Breast epithelium (tissue), 3 donors: ENCODE data around the gene TTC9B.

Experiments
- POLR2A ChIP-seq: fragments of 450-650 bp; IDR thresholded peaks from one replicate; pipeline ENCODE4 v1.6.1; 2016; ENCODE audit warnings: antibody characterized with exemption, mild to moderate bottlenecking, moderate library complexity
- POLR2AphosphoS5 ChIP-seq, 3 donors: sonication (generic); formaldehyde crosslinking; IDR thresholded peaks; one replicate each; pipeline ENCODE4 v1.6.1; 2017; ENCODE audit warnings: antibody characterized with exemption in 3 of 3
- TF ChIP-seq, protein P1 (sequence below), 3 donors: fragments of 450-650 bp; IDR thresholded peaks; one replicate each; pipeline ENCODE4 v1.5.1; 2016 to 2017; ENCODE audit warnings: antibody characterized with exemption in 3 of 3, mild to moderate bottlenecking in 3 of 3, moderate library complexity in 3 of 3

DNA sequence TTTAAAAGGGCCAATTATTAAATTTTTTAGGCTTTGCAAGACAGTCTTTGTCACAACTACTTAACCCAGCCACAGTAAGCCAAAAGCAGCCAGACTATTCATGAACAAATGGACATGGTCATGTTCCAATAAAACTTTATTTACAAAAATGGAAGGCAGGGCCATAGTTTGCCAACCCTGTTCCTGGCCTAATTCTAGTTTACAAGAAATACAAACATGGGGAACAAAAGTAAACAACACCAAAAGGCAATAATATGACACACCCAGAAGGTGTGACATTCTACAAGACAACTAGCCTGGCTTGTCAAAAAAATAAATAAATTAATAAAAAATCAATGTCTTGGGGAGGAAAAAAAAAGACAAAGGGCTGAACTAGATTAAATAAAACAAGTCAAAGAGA lies 33.1 kb upstream of the TTC9B start:
- TF ChIP-seq POLR2A (no peak), POLR2AphosphoS5 (IDR thresholded peaks at IDR 0.05) (no peak)
- TF ChIP-seq, protein P1, sequence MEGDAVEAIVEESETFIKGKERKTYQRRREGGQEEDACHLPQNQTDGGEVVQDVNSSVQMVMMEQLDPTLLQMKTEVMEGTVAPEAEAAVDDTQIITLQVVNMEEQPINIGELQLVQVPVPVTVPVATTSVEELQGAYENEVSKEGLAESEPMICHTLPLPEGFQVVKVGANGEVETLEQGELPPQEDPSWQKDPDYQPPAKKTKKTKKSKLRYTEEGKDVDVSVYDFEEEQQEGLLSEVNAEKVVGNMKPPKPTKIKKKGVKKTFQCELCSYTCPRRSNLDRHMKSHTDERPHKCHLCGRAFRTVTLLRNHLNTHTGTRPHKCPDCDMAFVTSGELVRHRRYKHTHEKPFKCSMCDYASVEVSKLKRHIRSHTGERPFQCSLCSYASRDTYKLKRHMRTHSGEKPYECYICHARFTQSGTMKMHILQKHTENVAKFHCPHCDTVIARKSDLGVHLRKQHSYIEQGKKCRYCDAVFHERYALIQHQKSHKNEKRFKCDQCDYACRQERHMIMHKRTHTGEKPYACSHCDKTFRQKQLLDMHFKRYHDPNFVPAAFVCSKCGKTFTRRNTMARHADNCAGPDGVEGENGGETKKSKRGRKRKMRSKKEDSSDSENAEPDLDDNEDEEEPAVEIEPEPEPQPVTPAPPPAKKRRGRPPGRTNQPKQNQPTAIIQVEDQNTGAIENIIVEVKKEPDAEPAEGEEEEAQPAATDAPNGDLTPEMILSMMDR (IDR thresholded peaks at IDR 0.05), result no peak
